GM19043 (cell line): Measurements from ENCODE around the gene IGLON5.

Source experiments
- ATAC-seq: cut with Tn5 transposase; IDR thresholded peaks from one replicate; pipeline ENCODE4 v1.9.1; 2021; ENCODE audit warnings: low read depth; ENCODE audit not compliant: unreplicated experiment

The IGLON5 gene

GRCh38 chr19:51359294-51359693, 47.9 kb downstream of the IGLON5 start:
- ATAC-seq, result no peak

- ATAC-seq, result no peak
Observed at GRCh38 chr19:51361239-51361638, 49.8 kb downstream of the IGLON5 start.

- no peak for ATAC-seq
Observed at GRCh38 chr19:51364200-51365106, 53.0 kb downstream of the IGLON5 start.

- ATAC-seq, result no peak
Observed at GRCh38 chr19:51365211-51365964, 53.9 kb downstream of the IGLON5 start.

- ATAC-seq, result no peak
Observed at GRCh38 chr19:51365965-51366388, 54.5 kb downstream of the IGLON5 start, which contains the start of gene ETFB. ETFB (minus strand) TSS chr19:51366388; CDS start chr19:51366326, 62 bp downstream.

GRCh38 chr19:51366389-51367254, 55.2 kb downstream of the IGLON5 start:
- peak; percentile 38 for ATAC-seq

GRCh38 chr19:51367255-51367564, 55.8 kb downstream of the IGLON5 start:
- no peak for ATAC-seq

- ATAC-seq, result peak; percentile 78
Observed at GRCh38 chr19:51367565-51368365, 56.3 kb downstream of the IGLON5 start.

- ATAC-seq, result no peak
Observed at GRCh38 chr19:51368366-51369282, 57.2 kb downstream of the IGLON5 start, which contains the start of gene CLDND2. CLDND2 (minus strand) TSS chr19:51369003; CDS start chr19:51368577, 426 bp downstream.

GRCh38 chr19:51370230-51370629, 58.8 kb downstream of the IGLON5 start:
- ATAC-seq, result no peak

GRCh38 chr19:51371186-51371690, 59.8 kb downstream of the IGLON5 start:
- ATAC-seq, result no peak

GRCh38 chr19:51372021-51372648, 60.7 kb downstream of the IGLON5 start:
- ATAC-seq, result no peak

- ATAC-seq, result peak; percentile 39
Observed at GRCh38 chr19:51372649-51373504, 61.4 kb downstream of the IGLON5 start, which contains the start of gene NKG7. NKG7 (minus strand) TSS chr19:51372654; CDS start chr19:51372535, 119 bp downstream.

- ATAC-seq, result no peak
Observed at GRCh38 chr19:51375504-51376221, 64.2 kb downstream of the IGLON5 start.

GRCh38 chr19:51377422-51377821, 66.0 kb downstream of the IGLON5 start:
- ATAC-seq, result no peak

- ATAC-seq, result no peak
Observed at GRCh38 chr19:51380379-51380778, 68.9 kb downstream of the IGLON5 start.
